ENCODE measurements around the gene JAKMIP3. TPM values are rescaled to one million over a fixed set of nuclear protein-coding genes. Genes with fewer than 3 reads are reported as not detected.

The JAKMIP3 gene
- polyA plus RNA-seq, 1 donor = 0.25 TPM

DNA sequence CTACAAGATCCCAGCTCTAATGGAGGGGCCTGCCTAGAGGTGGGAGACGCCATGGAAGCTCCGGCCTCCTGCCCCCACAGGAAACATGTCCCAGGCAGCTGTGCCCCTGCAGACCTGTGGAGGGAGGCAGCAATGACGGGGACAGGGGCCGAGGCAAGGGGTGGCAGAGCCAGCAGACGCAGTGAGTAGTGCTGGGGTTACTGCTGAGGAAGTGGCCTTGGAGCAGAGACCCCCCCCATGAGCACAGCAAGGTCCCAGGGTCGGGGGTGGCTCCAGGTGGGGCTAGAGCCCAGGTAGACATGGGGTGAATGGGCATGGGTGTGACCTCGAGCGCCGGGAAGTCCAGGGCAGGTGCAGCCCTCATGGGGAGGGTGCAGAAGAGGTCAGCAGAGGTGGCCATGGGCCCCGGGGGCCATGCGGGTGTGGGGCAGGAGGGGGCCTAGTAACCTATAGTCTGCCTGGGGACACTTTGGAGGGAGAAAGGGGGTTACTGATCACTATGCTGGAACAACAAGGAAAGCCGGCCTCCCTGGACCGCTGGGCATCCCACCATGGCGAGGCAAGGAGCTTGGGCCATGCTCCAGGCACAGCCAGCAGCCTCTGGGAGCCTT is 45.5 kb downstream of the JAKMIP3 start:
- no peak for DNase-seq

DNA sequence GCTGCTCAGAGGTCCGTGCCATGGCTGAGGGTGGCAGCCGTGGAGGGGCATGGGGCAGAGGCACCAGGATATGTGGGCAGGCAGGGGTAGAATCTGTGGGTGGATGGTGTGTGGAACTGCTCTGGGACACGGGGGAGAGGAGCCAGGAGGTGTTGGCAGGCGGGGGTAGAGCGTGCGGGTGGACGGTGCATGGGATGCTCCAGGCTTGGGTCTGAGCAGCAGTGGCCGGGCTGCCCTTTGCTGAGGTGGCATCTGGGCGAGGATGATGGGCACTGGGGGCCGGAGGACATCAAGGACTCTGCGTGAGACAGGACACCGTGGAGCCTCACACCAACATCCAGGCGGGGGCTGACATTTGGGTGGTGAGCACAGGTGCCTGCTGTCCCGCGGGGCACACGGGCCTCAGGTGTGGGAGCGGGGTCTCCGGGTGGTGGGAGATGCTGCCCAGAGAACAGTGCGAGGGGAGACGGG is 46.2 kb downstream of the JAKMIP3 start:
- no peak for DNase-seq

DNA sequence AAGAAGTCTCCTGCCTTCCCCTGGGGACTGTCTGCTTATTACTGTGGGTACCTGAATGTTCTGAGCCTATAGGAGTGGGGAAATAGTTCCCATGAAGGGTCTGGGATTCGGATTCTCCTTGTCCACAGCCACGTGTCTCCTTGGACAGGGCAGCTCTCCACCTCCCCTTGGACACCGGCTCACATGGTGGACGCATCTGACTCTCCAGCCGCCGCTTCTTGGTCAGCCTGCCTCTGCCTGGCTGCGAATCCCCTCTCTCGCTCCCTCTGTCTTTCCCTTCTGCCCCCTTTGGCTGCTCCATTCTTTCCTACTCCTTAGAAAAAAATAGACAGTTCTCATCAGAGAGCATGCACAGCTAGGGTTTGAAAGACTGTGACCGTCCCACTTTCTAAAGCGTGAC is 46.9 kb downstream of the JAKMIP3 start:
- DNase-seq = no peak

DNA sequence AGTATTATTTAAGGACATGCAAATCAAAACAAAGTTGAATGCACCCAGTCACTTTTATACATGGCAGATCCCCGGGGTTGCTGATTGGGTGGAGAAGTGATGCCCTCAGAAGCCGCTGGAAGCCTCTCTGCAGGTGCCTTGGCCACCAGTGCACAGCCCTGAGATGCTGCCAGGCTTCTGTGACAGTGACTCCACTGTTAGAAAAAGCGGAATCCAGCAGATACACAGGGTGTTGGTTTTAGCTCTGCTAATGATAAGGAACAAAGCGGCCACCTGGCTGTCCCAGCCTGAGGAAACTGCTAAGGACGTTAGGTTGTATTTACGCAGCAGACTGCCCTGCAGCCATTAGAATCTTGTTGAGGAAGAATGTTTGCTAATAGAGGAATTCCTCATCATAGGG is 47.5 kb downstream of the JAKMIP3 start:
- DNase-seq = no peak

DNA sequence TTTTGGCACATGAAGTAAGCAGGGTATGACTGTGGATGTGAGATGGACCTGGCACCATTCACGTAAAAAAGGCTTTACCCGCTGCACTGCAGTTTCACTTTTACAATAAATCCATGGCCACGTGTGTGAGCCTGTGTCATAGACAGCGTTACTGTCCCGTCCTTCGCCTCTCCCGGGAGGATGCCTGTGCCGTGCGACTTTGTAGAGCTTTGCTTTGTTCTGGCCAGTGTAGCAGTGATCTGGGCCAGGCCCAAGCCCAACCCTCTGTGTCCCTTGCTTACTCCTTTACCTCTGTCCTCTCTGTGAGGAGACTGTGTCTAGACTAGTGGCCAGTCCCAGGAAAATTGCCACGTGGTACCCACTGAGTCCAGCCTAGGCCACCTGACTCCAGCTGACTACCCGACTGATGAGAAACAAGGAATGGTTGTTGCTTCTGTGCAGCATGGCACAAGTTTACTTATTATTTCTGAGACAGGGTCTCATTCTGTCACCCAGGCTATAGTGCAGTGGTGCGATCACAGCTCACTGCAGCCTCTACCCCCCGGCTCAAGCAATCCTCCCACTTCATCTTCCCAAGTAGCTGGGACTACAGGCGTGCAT is 48.1 kb downstream of the JAKMIP3 start:
- DNase-seq = no peak

DNA sequence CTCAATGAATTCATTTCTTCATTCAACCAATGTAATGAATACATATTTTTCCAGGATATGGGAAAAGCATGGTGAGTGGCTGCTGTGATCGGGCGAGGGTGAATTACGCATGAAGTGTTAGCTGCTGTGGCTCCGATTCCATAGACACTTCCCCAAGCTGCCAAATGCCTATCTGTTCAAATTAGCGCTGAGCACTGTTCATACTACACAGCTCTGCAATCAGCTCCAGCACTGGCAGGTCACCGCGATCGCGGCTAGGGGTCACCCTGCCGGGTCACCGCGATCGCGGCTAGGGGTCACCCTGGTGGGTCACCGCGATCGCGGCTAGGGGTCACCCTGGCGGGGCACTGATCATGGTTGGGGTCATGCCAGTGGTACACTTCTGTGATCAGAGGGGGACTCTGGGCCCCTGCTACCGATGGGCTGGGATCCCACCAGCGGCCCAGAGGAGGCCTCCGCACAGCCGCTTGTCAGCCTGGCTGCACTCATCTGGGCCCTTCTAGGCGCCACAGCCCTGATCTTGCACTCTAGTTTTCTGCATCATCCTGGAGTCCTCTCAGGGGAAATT is 49.3 kb downstream of the JAKMIP3 start:
- DNase-seq = no peak

Other genes starting within 250 kb of the JAKMIP3 start
- gene PPP2R2D, start 164.9 kb upstream of the JAKMIP3 start, polyA plus RNA-seq (ENCODE audit: insufficient read length) = 49.5 TPM
- gene BNIP3, start 84.0 kb upstream of the JAKMIP3 start, polyA plus RNA-seq (ENCODE audit: insufficient read length) = 69.3 TPM
- 16.3 TPM for gene DPYSL4, start 121.0 kb downstream of the JAKMIP3 start, polyA plus RNA-seq (ENCODE audit: insufficient read length)
- gene STK32C, start 242.0 kb downstream of the JAKMIP3 start, polyA plus RNA-seq (ENCODE audit: insufficient read length) = 11.5 TPM

Measured in left kidney (tissue), 2 donors.